Upper lobe of left lung (tissue), 6 donors: ENCODE results near the gene SPOP. TPM values are rescaled to one million over a fixed set of nuclear protein-coding genes. Genes with fewer than 3 reads are reported as not detected.

Source experiments
- ATAC-seq, 2 donors: fragments of 200-7000 bp; cut with Tn5 transposase; one replicate each; pipeline ENCODE4 v1.9.1; 2022; ENCODE audit warnings: mild to moderate bottlenecking in 2 of 2, moderate library complexity in 2 of 2; ENCODE audit not compliant: low FRiP score in 2 of 2
- DNase-seq, 2 donors: peaks; one replicate each; pipeline ENCODE4 v3.0.0-alpha.2; 2019 to 2020
- H3K27ac ChIP-seq, 4 donors: fragments of 200-600 bp; sonication (generic); one replicate each; pipeline ENCODE4 v1.5.1; 2016 to 2019
- H3K27me3 ChIP-seq, 4 donors: fragments of 200-600 bp; sonication (generic); one replicate each; pipeline ENCODE4 v1.5.1; 2017 to 2019
- H3K36me3 ChIP-seq, 4 donors: fragments of 200-600 bp; sonication (generic); one replicate each; pipeline ENCODE4 v1.5.1; 2016 to 2019
- H3K4me1 ChIP-seq, 4 donors: fragments of 200-600 bp; sonication (generic); one replicate each; pipeline ENCODE4 v1.5.1; 2018 to 2019
- H3K4me3 ChIP-seq, 4 donors: fragments of 200-600 bp; sonication (generic); one replicate each; pipeline ENCODE4 v1.5.1; 2017 to 2019; ENCODE audit warnings: mild to moderate bottlenecking in 2 of 4, moderate library complexity in 1 of 4
- H3K9me3 ChIP-seq, 4 donors: fragments of 200-600 bp; sonication (generic); one replicate each; pipeline ENCODE4 v1.5.1; 2018 to 2019
- CTCF ChIP-seq, 6 experiments: fragments of 450-650 bp in 4 of 6; fragments of 200-600 bp in 2 of 6; sonication (generic) in 2 of 6; IDR thresholded peaks; one replicate each; pipeline ENCODE4 v1.5.1; 2016 to 2019; ENCODE audit warnings: antibody characterized with exemption in 6 of 6
- EP300 ChIP-seq, 4 donors: sonication (generic); formaldehyde crosslinking; IDR thresholded peaks; one replicate each; pipeline ENCODE4 v1.5.1; 2017; ENCODE audit warnings: antibody characterized with exemption in 4 of 4, control low read depth in 2 of 4
- POLR2A ChIP-seq, 4 donors: fragments of 450-650 bp; IDR thresholded peaks; one replicate each; pipeline ENCODE4 v1.5.1; 2016 to 2017; ENCODE audit warnings: antibody characterized with exemption in 4 of 4, mild to moderate bottlenecking in 2 of 4
- POLR2AphosphoS5 ChIP-seq, 2 donors: sonication (generic); formaldehyde crosslinking; IDR thresholded peaks; one replicate each; pipeline ENCODE4 v1.5.1; 2017; ENCODE audit warnings: antibody characterized with exemption in 2 of 2
- WGBS, 2 donors: methylation state at CpG; one replicate each; pipeline ENCODE4 v1.1.5; 2017 to 2018; 5-methylcytosine and 5-hydroxymethylcytosine counted together
- total RNA-seq, 6 donors: library from RNA; depleted of rRNA in 4 of 6; stranded (reverse); fragments of >200 nt in 4 of 6; gene quantifications; one replicate each; pipeline versions ENCODE4 v1.1.0 to v1.2.1, GENCODE V29; 2016 to 2021
- donor health status: DM: no; HTN: no; CAD: no; lungs with moderate emphysema.
- donor health status: DM: no; HTN: yes; CAD: no; lungs with severe emphysema.

SPOP gene
- total RNA-seq, 6 donors from 2014 or later: 56.6 to 99.2 (median 80.4) TPM

- ATAC-seq (no peak), DNase-seq (no peak)
- TF ChIP-seq EP300 (IDR thresholded peaks at IDR 0.05): no peak
- H3K27me3 ChIP-seq: no peaks in the 10 kb centered on the region
- H3K9me3 ChIP-seq: no peaks in the 10 kb centered on the region
- H3K4me3 ChIP-seq: no peak overlapping the region
- WGBS, 2 donors: 90 to 98% methylated on average over 3 of the region's 3 CpGs
- H3K36me3 ChIP-seq: peaks cover 4 to 76% (median 31%) of the 10 kb centered on the region in 4 donors
- peaks cover 10 to 23% (median 21%) of the 10 kb centered on the region in 4 donors for H3K4me1 ChIP-seq
- peak overlapping the region in 3 of 4 donors; percentile 21 to 73 (median 51) for H3K27ac ChIP-seq
Observed at GRCh38 chr17:49598918-49599317, 79.0 kb downstream of the SPOP start.

GRCh38 chr17:49597928-49598655 lies 79.8 kb downstream of the SPOP start:
- TF ChIP-seq POLR2AphosphoS5 (IDR thresholded peaks at IDR 0.05): no peak
- no peak for TF ChIP-seq POLR2A (IDR thresholded peaks at IDR 0.05)
- TF ChIP-seq CTCF (IDR thresholded peaks at IDR 0.05): no peak
- no peak for TF ChIP-seq EP300 (IDR thresholded peaks at IDR 0.05)
- Histone ChIP-seq H3K4me1 (peaks cover 10 to 20% (median 17%) of the 10 kb centered on the region in 4 donors), H3K27ac (peak overlapping the region; percentile 24 to 73 (median 44)), H3K9me3 (no peaks in the 10 kb centered on the region), H3K4me3 (no peak overlapping the region), H3K36me3 (peaks cover 4 to 76% (median 32%) of the 10 kb centered on the region in 4 donors), H3K27me3 (no peaks in the 10 kb centered on the region)
- no peak for DNase-seq
- 58 to 73% methylated on average over 8 of the region's 8 CpGs for WGBS, 2 donors
- no peak for ATAC-seq

- ATAC-seq (no peak), DNase-seq (no peak)
- no peaks in the 10 kb centered on the region for H3K9me3 ChIP-seq
- TF ChIP-seq POLR2AphosphoS5 (IDR thresholded peaks at IDR 0.05): no peak
- TF ChIP-seq POLR2A (IDR thresholded peaks at IDR 0.05): no peak
- TF ChIP-seq EP300 (IDR thresholded peaks at IDR 0.05): no peak
- no peak for TF ChIP-seq CTCF (IDR thresholded peaks at IDR 0.05)
- H3K4me1 ChIP-seq: peaks cover 7 to 16% (median 14%) of the 10 kb centered on the region in 4 donors
- no peak overlapping the region for H3K4me3 ChIP-seq
- H3K27ac ChIP-seq: peak overlapping the region; percentile 24 to 73 (median 44)
- H3K36me3 ChIP-seq: peaks cover 0 to 76% (median 32%) of the 10 kb centered on the region in 4 donors
- H3K27me3 ChIP-seq: no peaks in the 10 kb centered on the region
- WGBS, 2 donors: 61 to 73% methylated on average over 4 of the region's 4 CpGs
Observed at GRCh38 chr17:49597436-49597835, 80.5 kb downstream of the SPOP start.

GRCh38 chr17:49596613-49597244 lies 81.2 kb downstream of the SPOP start:
- ATAC-seq (no peak), DNase-seq (no peak)
- Histone ChIP-seq H3K27ac (peak overlapping the region in 2 of 4 donors; percentile 51 to 73), H3K9me3 (no peaks in the 10 kb centered on the region), H3K4me3 (no peak overlapping the region), H3K36me3 (peaks cover 0 to 72% (median 29%) of the 10 kb centered on the region in 4 donors), H3K27me3 (no peaks in the 10 kb centered on the region), H3K4me1 (peaks cover 7 to 16% (median 14%) of the 10 kb centered on the region in 4 donors)
- TF ChIP-seq POLR2A (IDR thresholded peaks at IDR 0.05) (no peak), CTCF (IDR thresholded peaks at IDR 0.05) (no peak), POLR2AphosphoS5 (IDR thresholded peaks at IDR 0.05) (no peak), EP300 (IDR thresholded peaks at IDR 0.05) (no peak)
- WGBS, 2 donors: 77 to 84% methylated on average over 6 of the region's 6 CpGs

GRCh38 chr17:49595980-49596379 lies 81.9 kb downstream of the SPOP start:
- H3K27me3 ChIP-seq: no peaks in the 10 kb centered on the region
- DNase-seq (no peak), ATAC-seq (no peak)
- no peak overlapping the region for H3K4me3 ChIP-seq
- H3K4me1 ChIP-seq: peaks cover 7 to 16% (median 14%) of the 10 kb centered on the region in 4 donors
- TF ChIP-seq POLR2A (IDR thresholded peaks at IDR 0.05): no peak
- no peak for TF ChIP-seq CTCF (IDR thresholded peaks at IDR 0.05)
- TF ChIP-seq POLR2AphosphoS5 (IDR thresholded peaks at IDR 0.05): no peak
- TF ChIP-seq EP300 (IDR thresholded peaks at IDR 0.05): no peak
- H3K36me3 ChIP-seq: peaks cover 0 to 65% (median 22%) of the 10 kb centered on the region in 4 donors
- H3K9me3 ChIP-seq: no peaks in the 10 kb centered on the region
- peak overlapping the region in 3 of 4 donors; percentile 7 to 73 (median 51) for H3K27ac ChIP-seq
- WGBS, 2 donors: 87% methylated on average over 4 of the region's 4 CpGs
